ENCODE measurements around the gene RUFY3. TPM values are rescaled to one million over a fixed set of nuclear protein-coding genes. Genes with fewer than 3 reads are reported as not detected.

RUFY3 gene
- total RNA-seq, 1 donor from 2014 or later, result 101 TPM

GRCh38 chr4:70709611-70710205 lies 12.1 kb upstream of the RUFY3 start:
- no peak for DNase-seq (ENCODE audit: low spot score in 2 of 2, unreplicated experiment in 2 of 2)
- Mint-ChIP-seq H3K27me3 (ENCODE audit: low read depth) (no peaks in the 10 kb centered on the region), H3K9me3 (no peaks in the 10 kb centered on the region), H3K4me1 (peaks cover 21% of the 10 kb centered on the region), H3K4me3 (no peak overlapping the region), H3K27ac (no peak overlapping the region), H3K36me3 (no peaks in the 10 kb centered on the region)
- TF ChIP-seq CTCF (IDR thresholded peaks at IDR 0.05; ENCODE audit: unreplicated experiment), result no peak

DNA sequence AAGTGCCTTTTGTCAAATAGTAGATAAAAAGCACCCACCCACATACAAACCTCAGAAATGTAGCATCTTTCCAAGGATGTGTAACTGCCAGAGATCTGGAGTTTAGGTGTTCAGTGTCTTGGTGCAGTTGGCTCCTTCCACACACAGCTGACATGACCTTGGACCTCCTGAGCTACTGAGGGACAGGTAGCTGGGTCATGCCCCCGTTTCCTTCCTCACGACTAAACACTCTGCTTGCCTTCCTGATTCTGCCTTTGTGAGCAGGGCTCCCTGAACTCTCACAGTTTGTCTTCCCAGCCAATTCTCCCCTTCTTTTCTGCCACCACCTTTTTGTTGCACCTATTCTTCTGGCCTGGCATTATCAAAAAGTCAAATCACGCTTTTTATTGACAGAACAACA lies 10.2 kb upstream of the RUFY3 start:
- H3K27me3 Mint-ChIP-seq (ENCODE audit: low read depth), result no peaks in the 10 kb centered on the region
- no peak for DNase-seq (ENCODE audit: low spot score in 2 of 2, unreplicated experiment in 2 of 2)
- TF ChIP-seq CTCF (IDR thresholded peaks at IDR 0.05; ENCODE audit: unreplicated experiment), result no peak
- no peak overlapping the region for H3K27ac Mint-ChIP-seq
- H3K9me3 Mint-ChIP-seq, result no peaks in the 10 kb centered on the region
- H3K4me1 Mint-ChIP-seq, result peaks cover 11% of the 10 kb centered on the region
- no peaks in the 10 kb centered on the region for H3K36me3 Mint-ChIP-seq
- no peak overlapping the region for H3K4me3 Mint-ChIP-seq

- Mint-ChIP-seq H3K4me3 (no peak overlapping the region), H3K27ac (no peak overlapping the region), H3K27me3 (ENCODE audit: low read depth) (no peaks in the 10 kb centered on the region), H3K36me3 (no peaks in the 10 kb centered on the region), H3K4me1 (peaks cover 8% of the 10 kb centered on the region), H3K9me3 (no peaks in the 10 kb centered on the region)
- DNase-seq (ENCODE audit: low spot score in 2 of 2, unreplicated experiment in 2 of 2), result no peak
- no peak for TF ChIP-seq CTCF (IDR thresholded peaks at IDR 0.05; ENCODE audit: unreplicated experiment)
Measured at GRCh38 chr4:70712150-70712549, 9.6 kb upstream of the RUFY3 start.

GRCh38 chr4:70712604-70713452 lies 8.9 kb upstream of the RUFY3 start:
- Mint-ChIP-seq H3K4me1 (peaks cover 8% of the 10 kb centered on the region), H3K9me3 (no peaks in the 10 kb centered on the region), H3K4me3 (no peak overlapping the region), H3K27ac (no peak overlapping the region), H3K27me3 (ENCODE audit: low read depth) (no peaks in the 10 kb centered on the region), H3K36me3 (no peaks in the 10 kb centered on the region)
- TF ChIP-seq CTCF (IDR thresholded peaks at IDR 0.05; ENCODE audit: unreplicated experiment), result no peak
- DNase-seq (ENCODE audit: low spot score in 2 of 2, unreplicated experiment in 2 of 2), result no peak

- no peak for TF ChIP-seq CTCF (IDR thresholded peaks at IDR 0.05; ENCODE audit: unreplicated experiment)
- DNase-seq (ENCODE audit: low spot score in 2 of 2, unreplicated experiment in 2 of 2), result no peak
- Mint-ChIP-seq H3K4me1 (peaks cover 8% of the 10 kb centered on the region), H3K9me3 (no peaks in the 10 kb centered on the region), H3K36me3 (no peaks in the 10 kb centered on the region), H3K4me3 (no peak overlapping the region), H3K27me3 (ENCODE audit: low read depth) (no peaks in the 10 kb centered on the region), H3K27ac (no peak overlapping the region)
Measured at GRCh38 chr4:70713453-70714078, 8.2 kb upstream of the RUFY3 start.

All from mesothelial cell of epicardium (in vitro differentiated cells).